GM19240 (cell line): ENCODE measurements around the gene TNK1.

Experiments used
- DNase-seq: peaks from one replicate; pipeline ENCODE4 v3.0.0; 2011; ENCODE audit warnings: low spot score; ENCODE audit not compliant: insufficient read length

TNK1 gene

DNA sequence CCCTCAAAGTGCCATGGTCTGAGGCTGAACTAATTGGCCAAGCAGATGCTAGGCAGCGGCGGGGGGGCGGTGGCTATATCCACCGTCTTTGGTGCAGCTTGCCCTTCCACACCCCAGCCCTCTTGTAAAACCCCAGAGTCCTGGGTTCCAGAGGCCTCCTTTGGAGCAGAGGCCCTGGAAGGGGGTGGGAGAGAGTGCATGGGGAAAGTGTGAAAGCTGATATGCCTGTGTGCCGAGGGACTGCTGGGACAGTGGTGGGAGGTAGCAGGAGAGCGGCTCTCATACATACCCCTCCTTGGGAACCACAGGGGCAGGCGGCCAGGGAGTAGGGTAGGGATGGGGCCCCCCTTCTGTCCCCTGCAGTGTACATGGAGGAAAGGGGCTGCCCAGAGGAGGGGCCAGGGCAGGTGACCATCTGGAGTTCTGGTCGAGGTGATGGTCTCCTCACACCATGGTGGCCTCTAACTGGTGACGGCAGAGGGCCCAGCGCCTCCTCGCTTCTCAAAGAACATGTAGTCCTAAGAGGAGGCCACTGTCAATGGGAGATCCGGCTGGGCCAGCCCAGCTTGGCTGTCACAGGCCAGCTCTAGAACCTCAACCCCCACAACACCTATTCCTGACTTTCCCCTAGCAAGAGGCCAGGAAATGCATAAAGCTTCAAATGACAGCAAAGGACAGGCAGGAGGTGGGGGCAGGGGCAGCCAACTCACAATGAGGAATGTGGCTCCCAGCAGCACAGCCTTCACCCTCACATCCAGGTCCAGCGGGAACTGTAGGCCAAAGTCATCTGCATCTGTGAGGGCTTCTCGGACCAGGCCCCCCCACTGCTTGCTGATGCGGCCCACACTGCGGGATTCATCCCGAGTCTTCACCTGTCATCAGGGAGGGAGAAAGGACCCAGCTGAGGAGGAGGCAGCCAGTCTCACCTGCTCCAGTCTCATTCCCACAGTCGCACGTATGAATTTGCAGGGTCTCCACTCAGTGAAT is 9.3 kb downstream of the TNK1 start:
- no peak for DNase-seq

DNA sequence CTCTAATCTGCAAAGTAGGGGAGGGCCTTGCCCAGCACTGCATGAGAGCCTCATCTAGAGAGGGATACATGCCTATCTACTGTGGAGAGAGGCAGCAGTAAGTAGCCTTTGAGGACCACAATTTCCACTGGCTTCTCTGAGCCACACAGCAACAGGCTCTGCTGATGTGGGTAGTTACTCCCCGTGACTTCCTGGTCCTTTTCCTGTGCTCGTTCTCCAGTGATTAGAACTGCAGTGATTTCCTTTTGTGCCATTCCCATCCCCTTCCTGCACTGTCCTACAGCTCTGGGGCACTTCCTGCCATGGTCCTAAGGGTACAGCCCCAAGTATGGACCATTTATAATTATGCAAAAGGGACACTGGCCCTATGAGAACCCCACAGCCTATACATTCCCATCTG is 10.4 kb downstream of the TNK1 start:
- no peak for DNase-seq

DNA sequence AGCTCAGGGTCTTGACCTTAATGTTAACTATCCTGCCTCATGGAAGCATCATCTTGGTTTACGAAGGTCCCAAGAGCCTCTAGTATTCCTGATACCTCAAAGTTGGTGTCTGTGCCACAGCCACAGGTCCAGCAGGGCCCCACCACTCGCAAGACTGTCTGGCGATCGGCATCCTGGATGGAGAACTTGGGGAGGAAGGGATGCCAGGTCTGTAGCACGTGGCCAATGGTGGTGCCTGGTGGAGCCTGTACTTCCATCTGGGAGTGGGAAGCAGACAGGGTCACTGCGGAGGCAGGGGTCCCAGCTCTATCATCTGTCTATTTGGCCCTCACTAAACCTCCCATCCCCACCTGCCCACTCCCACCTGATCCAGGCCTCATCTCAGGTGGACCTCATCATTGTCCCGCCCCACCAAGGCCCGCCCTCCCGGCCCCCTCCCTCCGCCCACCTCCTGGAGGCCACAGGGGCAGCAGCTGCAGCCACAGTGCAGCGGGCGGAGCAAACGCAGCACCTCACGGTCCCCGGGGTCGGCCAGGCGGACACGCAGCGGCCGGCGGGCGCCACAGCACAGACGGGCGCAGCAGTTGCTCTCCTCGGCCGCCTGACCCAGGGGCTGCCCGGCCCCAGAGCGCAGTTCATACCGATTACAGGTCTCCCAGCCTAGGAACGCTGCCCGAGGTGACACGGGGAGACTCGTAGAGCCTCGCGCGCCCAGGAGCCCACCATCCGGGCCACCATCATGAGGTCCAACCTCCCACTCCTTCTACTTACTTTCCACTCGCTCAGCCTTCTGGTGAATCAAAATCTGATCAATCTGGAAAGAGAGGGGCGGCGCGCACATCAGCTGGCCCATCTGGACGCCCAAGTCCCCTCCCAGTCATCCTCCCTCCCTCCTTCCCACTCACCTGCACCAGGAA is 12.1 kb downstream of the TNK1 start:
- no peak for DNase-seq

DNA sequence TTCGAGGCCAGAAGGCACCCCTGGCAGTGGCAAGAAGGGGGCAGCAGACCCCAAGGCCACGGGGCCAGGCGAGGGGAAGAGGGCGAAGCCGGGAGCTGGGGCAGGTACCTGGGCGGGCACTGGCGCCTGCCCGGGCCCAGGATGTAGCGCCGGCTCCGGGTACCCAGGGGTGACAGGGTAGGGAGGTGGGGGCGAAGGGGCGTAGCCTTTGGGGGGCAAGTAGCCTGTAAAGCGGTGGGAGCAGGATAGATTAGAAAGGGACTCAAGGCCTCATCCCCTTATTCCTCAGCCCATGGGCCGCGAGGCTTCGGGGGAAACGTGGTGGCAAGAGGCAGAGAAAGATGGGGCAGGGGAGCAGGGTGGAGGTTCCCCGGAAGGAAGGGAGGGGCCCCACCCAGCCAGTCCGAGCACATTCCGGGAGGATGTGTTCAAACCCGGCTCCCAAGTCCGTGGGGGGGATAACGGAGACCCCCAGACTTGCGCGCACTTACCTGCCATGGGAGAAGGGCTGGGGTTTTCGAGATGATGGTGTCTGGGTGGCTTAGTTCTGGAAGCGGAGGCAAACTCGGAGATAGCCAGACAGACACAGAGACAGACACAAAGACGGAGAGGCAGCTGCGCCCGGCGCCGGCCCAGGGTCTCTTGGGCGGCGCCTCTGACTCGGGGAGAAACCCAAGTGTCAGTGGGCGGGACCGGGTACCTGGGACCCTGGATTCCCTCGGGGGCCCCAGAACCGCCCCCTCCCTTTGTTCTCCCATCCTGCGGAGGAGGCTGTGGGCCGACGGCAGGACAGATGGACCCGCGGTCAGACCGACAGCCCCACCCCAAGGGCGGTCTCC is 12.9 kb downstream of the TNK1 start:
- DNase-seq = peak; percentile 62

DNA sequence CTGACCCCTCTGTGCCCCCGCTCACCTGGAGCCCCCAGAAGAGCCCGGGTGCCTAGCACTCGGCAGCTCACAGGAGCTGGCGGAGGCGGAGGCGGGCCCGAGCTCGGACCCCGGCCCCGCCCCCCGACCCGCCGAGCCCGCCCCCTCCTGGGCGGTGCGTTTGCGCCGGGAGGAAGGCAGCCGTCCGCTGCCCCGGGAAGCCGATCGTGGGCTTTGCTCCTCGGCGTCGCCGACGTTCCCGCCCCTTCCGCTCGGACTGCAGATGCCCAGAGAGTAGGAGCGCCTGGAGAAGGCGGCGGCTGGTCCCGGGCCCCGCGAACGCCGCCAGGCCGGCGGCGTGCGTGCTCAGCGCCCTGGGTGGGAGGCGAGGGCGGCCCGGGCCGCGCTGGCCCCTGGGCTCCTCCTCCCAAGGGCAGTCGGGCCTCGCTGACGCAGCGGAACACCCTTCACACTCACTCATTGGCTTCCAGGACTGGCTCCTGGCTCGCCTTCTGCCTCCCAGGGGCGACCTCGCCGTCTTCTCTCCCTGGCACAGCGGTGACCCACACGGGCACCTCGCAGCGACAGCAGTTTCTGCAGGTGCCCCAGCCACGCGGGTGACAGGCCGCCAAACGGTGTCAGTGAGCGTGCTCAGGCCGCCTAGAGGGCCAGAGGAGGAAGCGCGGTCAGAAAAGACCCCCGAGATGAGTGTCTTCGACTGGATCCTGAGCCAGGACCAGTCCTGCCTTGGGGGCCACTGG is 13.7 kb downstream of the TNK1 start, which contains the start of gene PLSCR3:
PLSCR3 (minus strand) TSS at position 74 of the 740 bp plus-strand sequence. CDS start 415 bp downstream, outside the sequence.
- DNase-seq = peak; percentile 94

DNA sequence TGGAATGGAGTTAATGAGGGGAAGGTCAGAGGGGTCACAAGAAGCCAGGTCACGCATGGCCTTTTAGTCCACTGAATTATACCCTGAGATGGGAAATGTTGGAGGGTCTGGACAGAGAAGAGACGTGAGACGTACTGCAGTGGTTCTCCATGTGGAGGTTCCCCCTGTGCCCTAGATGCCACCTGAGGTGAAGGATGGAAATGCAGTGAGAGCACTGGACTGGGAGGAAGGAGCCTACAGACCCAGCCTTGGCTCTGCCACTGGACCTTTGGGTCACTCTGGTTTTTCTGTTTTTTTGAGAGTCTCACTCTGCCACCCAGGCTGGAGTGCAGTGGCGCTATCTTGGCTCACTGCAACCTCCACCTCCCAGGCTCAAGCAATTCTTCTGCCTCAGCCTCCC is 15.3 kb downstream of the TNK1 start:
- no peak for DNase-seq

DNA sequence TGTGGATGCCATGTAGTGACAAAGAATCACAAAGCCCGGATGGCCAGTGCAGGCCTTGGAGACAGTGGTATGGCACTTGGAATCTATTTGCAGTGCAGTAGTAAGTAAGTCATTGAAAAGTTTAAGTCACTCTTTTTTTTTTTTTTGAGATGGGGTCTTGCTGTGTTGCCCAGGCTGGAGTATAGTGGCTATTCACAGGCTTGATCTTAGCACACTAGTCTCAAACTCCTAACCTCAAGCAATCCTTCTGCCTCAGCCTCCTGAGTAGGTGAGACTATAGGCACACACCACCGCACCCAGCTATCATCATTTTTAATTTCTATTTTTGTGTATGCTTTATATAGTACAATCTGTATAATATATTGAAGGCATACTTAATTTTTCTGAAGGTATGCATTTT is 17.7 kb downstream of the TNK1 start:
- DNase-seq = no peak

DNA sequence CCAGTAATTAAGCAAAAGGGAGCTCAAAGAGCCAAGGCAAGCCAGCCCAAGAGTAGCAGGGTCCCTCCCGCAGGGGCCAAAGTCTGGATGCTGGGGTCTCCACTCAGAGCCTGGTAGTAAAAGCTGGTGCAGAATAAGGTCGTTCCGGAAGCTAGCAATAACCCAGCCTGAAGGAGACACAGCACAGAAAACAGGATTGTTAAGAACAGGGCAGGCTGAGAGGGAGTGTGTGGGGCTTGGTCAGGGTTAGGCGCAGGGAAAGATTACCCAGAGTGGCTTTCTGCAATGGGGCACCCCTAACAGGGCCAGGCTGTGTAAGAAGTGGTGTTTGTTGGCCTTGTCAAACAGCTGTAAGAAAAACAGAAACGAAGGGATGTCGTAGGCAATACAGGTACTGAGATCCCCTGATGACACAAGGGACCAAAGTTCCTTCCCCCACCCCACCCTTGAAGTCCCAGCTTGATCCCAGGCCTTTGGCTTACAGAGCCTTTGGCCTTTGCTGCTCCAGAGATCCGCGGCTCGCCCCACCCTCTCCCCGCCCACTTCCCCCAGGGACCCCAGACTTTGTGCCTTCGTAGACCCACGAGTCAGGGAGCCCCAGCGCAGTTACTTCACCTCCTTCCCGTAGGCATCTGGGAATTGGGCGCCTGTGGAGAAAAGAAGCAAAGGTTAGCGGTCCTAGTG is 22.3 kb downstream of the TNK1 start:
- DNase-seq = no peak

DNA sequence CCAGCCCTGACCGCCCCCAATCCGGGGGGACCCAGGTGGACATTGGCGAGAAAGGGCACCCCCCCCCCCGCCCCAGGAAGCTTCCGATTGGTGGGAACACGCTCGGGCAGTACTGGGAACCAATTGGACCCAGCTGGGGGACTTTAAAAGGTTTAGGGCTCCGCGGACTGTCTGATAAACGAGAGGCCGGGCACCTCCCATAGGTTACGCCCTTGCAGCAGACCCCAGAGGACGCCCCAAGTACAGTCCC is 22.8 kb downstream of the TNK1 start:
- DNase-seq = no peak

DNA sequence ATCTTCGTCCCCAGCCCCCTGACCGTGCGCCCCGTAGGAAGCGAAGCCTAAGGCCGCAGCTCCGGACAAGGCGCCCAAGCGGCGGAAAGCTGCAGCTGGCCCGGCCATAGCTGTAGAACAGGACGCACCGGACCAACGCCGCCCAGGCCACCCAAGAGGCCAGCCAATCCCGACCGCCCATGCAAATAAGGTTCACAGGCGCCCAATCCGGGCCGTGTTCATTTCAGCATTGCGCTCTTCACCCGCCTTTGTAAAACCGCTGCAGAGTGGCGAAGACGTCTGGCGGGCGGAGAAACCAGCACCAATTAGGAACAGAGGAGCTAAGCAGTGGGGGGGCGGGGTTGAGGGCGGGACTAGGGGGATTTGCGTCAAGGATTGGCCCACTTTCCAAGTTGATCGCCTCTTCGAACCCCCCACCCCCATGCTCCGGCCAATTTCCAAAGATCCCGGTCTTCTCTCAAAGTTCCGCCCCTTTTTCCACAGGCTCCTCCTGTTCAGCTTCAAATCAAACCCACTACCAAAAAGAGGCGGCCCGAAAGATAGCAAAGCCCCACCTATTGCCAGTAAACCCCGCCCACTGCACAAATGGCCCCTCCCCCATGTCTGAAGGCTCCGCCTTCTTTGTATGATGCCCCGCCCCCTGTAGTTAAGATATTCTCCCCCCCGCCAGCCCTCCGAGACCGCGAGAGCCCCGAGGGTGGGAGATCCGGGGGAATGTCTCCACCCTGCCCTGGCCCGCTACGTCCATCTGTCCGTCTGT is 23.3 kb downstream of the TNK1 start, which contains the start of gene TMEM256:
TMEM256 (minus strand) TSS at position 121 of the 760 bp plus-strand sequence; CDS start at position 108, 13 bp downstream.
- DNase-seq = peak; percentile 98

DNA sequence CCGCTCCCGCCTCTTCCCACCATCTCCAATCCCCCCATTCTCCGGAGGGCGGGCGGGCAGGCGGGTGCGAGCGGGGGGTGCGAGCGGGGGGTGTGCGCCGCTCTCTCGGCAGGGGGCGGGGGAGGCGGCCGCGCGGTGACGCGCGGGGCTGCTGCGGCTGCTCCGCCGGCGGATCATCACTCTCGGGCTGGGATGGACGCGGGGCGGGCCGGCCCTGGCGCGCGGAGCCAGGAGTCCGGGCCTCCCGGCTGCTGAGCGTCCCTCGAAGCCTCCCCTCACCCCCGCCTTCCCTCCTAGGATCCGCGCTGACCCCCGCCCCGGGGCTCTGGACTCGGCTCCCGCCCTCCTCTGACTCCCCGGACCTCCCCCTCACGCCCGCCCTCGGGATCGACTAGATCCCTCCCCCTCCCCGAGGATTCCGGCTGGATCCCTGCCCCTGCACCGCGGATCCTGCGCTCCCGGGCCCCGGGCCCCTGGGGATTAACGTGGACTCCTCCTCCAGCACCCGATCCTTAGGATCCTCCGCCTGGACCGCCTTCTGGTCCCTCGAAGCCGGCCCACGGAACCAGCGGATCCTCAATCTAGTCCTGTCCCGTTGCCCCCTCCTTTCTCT is 24.0 kb downstream of the TNK1 start:
- peak; percentile 57 for DNase-seq

DNA sequence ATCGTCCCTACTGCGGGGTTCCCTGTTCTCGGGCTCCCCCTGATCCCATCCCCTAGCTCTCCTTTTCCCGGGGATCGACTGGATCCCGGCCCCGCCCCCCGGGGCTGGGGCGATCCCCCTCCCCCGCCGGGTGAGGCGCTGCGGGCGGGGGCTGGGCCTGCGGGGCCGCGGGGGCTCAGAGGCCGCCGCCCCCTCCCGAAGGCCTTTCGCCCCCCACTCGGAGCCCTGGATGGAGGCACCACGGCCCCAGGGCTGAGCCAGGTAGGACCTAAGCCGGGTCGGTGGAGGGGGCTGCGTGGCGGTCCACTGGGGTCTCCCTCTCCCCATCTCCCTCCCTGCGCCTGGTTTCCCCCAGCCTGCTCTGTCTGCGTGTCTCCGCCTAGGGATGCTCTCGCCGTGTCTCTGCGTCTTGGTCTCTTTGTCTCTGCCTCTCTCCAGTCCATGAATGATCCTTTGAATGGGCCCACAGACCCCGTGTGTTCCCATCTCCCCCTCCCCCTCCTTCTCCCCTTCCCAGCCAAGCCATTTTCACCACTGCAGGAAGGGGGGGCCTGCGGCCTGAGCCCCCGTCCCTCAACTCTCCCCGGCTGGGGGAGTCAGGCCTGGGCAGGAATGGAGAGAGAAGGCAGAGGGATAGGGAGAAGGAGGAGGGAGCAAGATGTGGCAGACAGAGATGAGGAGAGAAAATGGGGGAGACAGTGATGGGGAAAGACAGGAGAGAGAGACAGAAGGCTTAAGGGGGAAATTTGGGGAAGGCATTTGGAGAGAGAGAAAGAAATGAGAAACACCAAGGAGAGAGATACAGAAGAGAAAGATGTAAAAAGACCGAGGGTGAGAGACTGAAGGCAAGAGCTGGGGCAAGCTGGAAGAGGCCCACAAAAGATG is 24.7 kb downstream of the TNK1 start:
- no peak for DNase-seq

DNA sequence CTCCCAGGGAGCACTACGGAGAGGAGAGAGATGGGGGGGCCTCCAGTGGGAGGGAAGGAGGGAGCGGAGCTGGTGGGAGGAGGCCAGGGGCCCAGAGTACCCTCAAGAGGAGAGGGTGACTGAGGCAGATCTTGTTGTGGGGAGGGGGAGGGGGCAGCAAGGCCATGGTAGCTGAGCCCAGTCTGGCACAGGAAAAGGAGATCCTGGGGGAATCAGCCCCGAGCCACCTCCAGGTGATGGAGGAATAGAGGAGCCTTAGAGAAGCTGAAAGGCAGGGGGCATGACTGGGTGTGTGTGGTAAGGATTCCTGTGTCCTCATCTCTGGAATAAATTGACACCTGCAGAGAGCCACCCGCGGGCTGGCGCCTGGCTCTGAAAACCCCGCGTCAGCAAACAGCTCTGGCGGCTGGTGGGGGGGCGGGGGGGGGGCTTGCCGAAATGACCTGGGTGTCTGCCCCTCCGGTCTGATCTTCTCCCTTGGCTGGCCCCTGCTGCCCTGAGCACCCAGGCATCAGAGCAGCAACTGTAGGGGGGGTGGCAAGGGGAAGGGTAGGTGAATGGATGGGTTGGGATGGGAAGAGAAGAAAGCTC is 25.4 kb downstream of the TNK1 start:
- DNase-seq = no peak

DNA sequence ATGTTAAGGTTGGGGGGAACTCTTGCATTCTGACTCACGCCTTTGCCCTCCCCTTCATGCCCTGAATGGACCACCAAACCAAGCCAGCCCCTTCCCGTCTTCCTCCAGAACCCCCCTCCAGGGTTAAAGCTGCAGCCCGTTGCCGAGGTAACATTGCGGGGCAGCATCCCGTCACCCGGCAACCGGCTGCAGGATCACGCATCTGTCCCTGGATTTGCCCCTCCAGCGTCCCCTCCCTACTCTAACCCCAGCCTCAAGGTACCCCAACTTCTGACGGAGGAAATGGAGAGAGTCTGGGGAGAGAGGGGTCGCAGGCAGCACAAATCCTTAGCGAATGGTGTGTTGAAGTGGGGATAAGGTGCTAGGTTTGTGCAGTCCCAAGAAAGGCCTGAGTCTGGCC is 26.2 kb downstream of the TNK1 start:
- DNase-seq = no peak

DNA sequence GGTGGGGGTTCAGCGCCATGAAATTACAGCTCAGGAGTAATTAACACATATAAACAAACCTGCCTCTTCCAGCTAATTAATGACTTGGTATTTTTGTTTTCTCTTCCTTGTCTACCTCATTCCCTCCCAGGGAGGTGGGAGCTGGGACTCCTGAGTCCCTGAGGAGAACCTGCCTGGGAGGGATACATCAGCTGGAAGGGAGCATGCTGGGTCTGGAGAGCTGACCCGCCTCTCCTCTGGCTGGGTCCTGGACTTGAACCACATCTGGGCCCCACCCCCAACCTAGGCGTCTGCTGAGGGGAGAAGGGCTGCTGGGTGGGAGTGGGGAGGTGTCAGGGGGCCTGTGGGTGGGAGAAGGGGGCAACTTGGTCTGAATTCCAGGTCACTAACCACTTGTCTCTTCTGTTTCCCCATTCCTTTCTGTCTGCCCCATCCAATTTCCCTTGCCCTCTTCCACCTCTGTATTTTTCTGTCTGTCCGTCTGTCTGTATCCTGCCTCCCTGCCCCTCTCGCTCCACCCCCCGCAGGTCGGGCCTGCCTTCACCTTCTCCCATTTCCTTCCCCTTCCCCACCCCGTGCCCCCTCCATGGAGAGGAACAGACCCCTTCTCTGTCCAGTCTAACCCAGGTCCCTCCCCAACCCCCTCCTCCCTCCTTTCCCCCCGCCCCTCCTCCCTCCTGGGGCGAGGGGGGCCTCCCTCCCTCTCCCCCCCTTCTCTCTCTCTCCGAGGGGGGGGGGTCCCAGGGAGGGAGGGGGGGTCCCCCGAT is 26.8 kb downstream of the TNK1 start, which contains the start of gene NLGN2:
NLGN2 (plus strand) TSS at position 361 of the 767 bp plus-strand sequence. CDS start 411 bp downstream, outside the sequence.
- DNase-seq = no peak

DNA sequence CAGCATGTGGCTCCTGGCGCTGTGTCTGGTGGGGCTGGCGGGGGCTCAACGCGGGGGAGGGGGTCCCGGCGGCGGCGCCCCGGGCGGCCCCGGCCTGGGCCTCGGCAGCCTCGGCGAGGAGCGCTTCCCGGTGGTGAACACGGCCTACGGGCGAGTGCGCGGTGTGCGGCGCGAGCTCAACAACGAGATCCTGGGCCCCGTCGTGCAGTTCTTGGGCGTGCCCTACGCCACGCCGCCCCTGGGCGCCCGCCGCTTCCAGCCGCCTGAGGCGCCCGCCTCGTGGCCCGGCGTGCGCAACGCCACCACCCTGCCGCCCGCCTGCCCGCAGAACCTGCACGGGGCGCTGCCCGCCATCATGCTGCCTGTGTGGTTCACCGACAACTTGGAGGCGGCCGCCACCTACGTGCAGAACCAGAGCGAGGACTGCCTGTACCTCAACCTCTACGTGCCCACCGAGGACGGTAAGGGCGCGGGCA is 27.4 kb downstream of the TNK1 start:
- no peak for DNase-seq
